ENCODE results near the gene FBXL7.

- TF ChIP-seq, protein P1, sequence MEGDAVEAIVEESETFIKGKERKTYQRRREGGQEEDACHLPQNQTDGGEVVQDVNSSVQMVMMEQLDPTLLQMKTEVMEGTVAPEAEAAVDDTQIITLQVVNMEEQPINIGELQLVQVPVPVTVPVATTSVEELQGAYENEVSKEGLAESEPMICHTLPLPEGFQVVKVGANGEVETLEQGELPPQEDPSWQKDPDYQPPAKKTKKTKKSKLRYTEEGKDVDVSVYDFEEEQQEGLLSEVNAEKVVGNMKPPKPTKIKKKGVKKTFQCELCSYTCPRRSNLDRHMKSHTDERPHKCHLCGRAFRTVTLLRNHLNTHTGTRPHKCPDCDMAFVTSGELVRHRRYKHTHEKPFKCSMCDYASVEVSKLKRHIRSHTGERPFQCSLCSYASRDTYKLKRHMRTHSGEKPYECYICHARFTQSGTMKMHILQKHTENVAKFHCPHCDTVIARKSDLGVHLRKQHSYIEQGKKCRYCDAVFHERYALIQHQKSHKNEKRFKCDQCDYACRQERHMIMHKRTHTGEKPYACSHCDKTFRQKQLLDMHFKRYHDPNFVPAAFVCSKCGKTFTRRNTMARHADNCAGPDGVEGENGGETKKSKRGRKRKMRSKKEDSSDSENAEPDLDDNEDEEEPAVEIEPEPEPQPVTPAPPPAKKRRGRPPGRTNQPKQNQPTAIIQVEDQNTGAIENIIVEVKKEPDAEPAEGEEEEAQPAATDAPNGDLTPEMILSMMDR (IDR thresholded peaks at IDR 0.05; ENCODE audit: low read length) = no peak
- no peak for TF ChIP-seq EZH2 (IDR thresholded peaks at IDR 0.05; ENCODE audit: borderline replicate concordance, low read length)
These were observed 147.3 kb downstream of the FBXL7 start for GRCh38 chr5:15647251-15647650.
